ENCODE results near the gene TRIM44. TPM values are rescaled to one million over a fixed set of nuclear protein-coding genes. Genes with fewer than 3 reads are reported as not detected.

The TRIM44 gene
- total RNA-seq, 1 donor from 2014 or later, result 68.7 TPM

GRCh38 chr11:35683728-35684339, 21.3 kb downstream of the TRIM44 start:
- Mint-ChIP-seq H3K27me3 (ENCODE audit: low read depth) (no peaks in the 10 kb centered on the region), H3K9me3 (ENCODE audit: low read depth) (no peaks in the 10 kb centered on the region), H3K4me3 (ENCODE audit: unreplicated experiment) (no peak overlapping the region), H3K36me3 (ENCODE audit: low read depth) (peaks cover 11% of the 10 kb centered on the region), H3K27ac (ENCODE audit: unreplicated experiment) (no peak overlapping the region), H3K4me1 (ENCODE audit: low read depth) (peaks cover 24% of the 10 kb centered on the region)
- TF ChIP-seq, protein P1, sequence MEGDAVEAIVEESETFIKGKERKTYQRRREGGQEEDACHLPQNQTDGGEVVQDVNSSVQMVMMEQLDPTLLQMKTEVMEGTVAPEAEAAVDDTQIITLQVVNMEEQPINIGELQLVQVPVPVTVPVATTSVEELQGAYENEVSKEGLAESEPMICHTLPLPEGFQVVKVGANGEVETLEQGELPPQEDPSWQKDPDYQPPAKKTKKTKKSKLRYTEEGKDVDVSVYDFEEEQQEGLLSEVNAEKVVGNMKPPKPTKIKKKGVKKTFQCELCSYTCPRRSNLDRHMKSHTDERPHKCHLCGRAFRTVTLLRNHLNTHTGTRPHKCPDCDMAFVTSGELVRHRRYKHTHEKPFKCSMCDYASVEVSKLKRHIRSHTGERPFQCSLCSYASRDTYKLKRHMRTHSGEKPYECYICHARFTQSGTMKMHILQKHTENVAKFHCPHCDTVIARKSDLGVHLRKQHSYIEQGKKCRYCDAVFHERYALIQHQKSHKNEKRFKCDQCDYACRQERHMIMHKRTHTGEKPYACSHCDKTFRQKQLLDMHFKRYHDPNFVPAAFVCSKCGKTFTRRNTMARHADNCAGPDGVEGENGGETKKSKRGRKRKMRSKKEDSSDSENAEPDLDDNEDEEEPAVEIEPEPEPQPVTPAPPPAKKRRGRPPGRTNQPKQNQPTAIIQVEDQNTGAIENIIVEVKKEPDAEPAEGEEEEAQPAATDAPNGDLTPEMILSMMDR (IDR thresholded peaks at IDR 0.05), result no peak
- DNase-seq (ENCODE audit: low spot score), result no peak

DNA sequence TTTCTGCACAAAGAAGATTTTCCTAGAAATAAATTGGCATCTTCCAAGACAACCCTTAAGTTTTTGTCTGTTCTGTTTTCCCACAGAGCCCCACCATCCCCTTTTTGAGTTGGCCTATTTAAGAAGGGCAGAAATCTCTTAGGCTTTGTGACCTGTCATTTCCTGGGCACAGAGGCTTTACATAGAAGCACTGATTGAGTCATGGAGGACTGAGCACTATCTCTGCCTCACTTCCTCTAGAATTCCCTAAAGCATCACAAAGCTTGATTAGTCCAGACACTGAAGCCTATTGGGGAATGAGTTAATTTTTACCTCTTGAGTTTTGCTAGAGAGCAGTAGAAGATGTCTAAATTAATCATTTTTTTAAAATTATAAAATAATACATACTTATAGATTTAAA, 25.4 kb downstream of the TRIM44 start:
- Mint-ChIP-seq H3K4me1 (ENCODE audit: low read depth) (peaks cover 9% of the 10 kb centered on the region), H3K9me3 (ENCODE audit: low read depth) (no peaks in the 10 kb centered on the region), H3K27me3 (ENCODE audit: low read depth) (no peaks in the 10 kb centered on the region), H3K27ac (ENCODE audit: unreplicated experiment) (no peak overlapping the region), H3K36me3 (ENCODE audit: low read depth) (peaks cover 11% of the 10 kb centered on the region), H3K4me3 (ENCODE audit: unreplicated experiment) (no peak overlapping the region)
- TF ChIP-seq, protein P1 (IDR thresholded peaks at IDR 0.05), result no peak
- DNase-seq (ENCODE audit: low spot score), result no peak

DNA sequence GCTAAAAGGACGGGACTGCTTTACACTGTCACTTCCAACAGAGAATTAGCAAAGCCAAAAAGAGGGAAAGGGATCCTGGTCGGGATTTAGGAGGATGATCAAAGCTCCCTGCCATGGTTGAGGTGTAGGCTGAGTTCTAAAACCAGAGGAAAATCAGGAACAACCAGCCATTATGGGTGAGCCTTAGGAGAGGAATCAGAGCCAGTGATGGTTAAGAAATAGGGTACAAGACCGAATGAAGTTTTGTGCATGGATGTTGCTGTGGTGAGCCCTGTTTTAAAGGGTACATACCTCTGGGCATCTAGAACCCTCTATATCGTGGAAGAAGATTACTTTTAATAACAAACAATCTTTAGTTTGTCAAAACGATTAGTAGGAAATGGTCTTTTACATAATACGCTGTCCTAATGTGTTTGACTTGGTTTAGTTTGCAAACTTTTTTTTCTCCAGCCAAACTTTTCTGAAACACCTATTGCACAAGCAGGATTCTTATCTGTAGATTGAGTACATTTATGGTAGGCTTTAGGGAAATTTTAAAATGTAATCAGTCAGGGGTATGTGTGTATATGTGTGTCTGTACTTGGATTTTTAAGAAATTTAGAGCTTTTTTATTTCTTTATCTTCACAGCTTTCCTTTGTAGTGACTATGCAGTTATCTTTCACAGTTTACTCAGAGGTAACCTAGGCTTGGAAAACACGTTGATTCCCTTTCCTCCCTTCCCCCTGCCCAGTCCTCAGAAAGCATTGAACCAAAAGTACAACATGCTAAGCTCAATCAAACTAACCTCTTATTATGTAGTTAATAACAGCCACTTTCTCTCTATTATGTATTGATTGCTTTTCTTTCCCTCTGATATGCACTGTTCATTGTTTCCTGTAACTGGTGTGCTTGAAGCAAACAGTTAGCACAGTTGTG, 26.8 kb downstream of the TRIM44 start:
- TF ChIP-seq, protein P1 (IDR thresholded peaks at IDR 0.05), result no peak
- H3K4me1 Mint-ChIP-seq (ENCODE audit: low read depth), result peaks cover 5% of the 10 kb centered on the region
- H3K36me3 Mint-ChIP-seq (ENCODE audit: low read depth), result peaks cover 11% of the 10 kb centered on the region
- H3K27ac Mint-ChIP-seq (ENCODE audit: unreplicated experiment), result no peak overlapping the region
- H3K27me3 Mint-ChIP-seq (ENCODE audit: low read depth), result no peaks in the 10 kb centered on the region
- no peak for DNase-seq (ENCODE audit: low spot score)
- no peaks in the 10 kb centered on the region for H3K9me3 Mint-ChIP-seq (ENCODE audit: low read depth)
- H3K4me3 Mint-ChIP-seq (ENCODE audit: unreplicated experiment), result no peak overlapping the region

- no peaks in the 10 kb centered on the region for H3K9me3 Mint-ChIP-seq (ENCODE audit: low read depth)
- H3K36me3 Mint-ChIP-seq (ENCODE audit: low read depth), result peaks cover 5% of the 10 kb centered on the region
- H3K27me3 Mint-ChIP-seq (ENCODE audit: low read depth), result no peaks in the 10 kb centered on the region
Observed at GRCh38 chr11:35702126-35702525, 39.6 kb downstream of the TRIM44 start.

GRCh38 chr11:35709376-35709775, 46.8 kb downstream of the TRIM44 start:
- Mint-ChIP-seq H3K27ac (ENCODE audit: unreplicated experiment) (no peak overlapping the region), H3K27me3 (ENCODE audit: low read depth) (no peaks in the 10 kb centered on the region), H3K36me3 (ENCODE audit: low read depth) (no peaks in the 10 kb centered on the region), H3K4me1 (ENCODE audit: low read depth) (peaks cover 5% of the 10 kb centered on the region), H3K9me3 (ENCODE audit: low read depth) (no peaks in the 10 kb centered on the region), H3K4me3 (ENCODE audit: unreplicated experiment) (no peak overlapping the region)
- DNase-seq (ENCODE audit: low spot score), result no peak
- TF ChIP-seq, protein P1 (IDR thresholded peaks at IDR 0.05), result no peak

More at GRCh38 chr11:35702126-35702525, 39.6 kb downstream of the TRIM44 start:
- Mint-ChIP-seq H3K27ac (ENCODE audit: unreplicated experiment) (no peak overlapping the region), H3K4me1 (ENCODE audit: low read depth) (no peaks in the 10 kb centered on the region), H3K4me3 (ENCODE audit: unreplicated experiment) (no peak overlapping the region)
- TF ChIP-seq, protein P1 (IDR thresholded peaks at IDR 0.05), result no peak
- DNase-seq (ENCODE audit: low spot score), result no peak
